OCI-LY7 (cell line): Measurements from ENCODE around the gene CYP2W1. TPM values are rescaled to one million over a fixed set of nuclear protein-coding genes. Genes with fewer than 3 reads are reported as not detected.

Source experiments
- BruUV-seq: library from RNA; stranded (reverse); fragments of 400-500 nt; replicated peaks from 2 replicates; lab custom pipeline; 2021; lab: Mats Ljungman, UMichigan
- CTCF ChIA-PET: fragments of 300-600 bp; sonication (Branson Sonifier 250); formaldehyde crosslinking; loops from one replicate; lab custom pipeline; 2022; ENCODE audit warnings: antibody characterized with exemption; ENCODE audit not compliant: unreplicated experiment; lab: Charles Lee
- POLR2A ChIA-PET: fragments of 300-600 bp; sonication (Branson Sonifier 250); formaldehyde crosslinking; loops from one replicate; lab custom pipeline; 2022; ENCODE audit warnings: antibody characterized with exemption; lab: Charles Lee
- DNase-seq: peaks from one replicate; pipeline ENCODE4 v3.0.0-alpha.2; 2015; ENCODE audit warnings: low spot score
- H2AFZ ChIP-seq: fragments of 200-600 bp; sonication (generic), shearing (Covaris generic); 2 replicates; pipeline ENCODE4 v1.6.1; 2014; ENCODE audit warnings: mild to moderate bottlenecking, antibody characterized with exemption, low read length, moderate library complexity
- H3K27ac ChIP-seq: fragments of 200-600 bp; sonication (generic); 2 replicates; pipeline ENCODE4 v1.5.1; 2014; ENCODE audit warnings: mixed run types, low read depth, mild to moderate bottlenecking, moderate library complexity, low read length, inconsistent platforms; ENCODE audit not compliant: poor library complexity, severe bottlenecking
- H3K36me3 ChIP-seq: fragments of 200-600 bp; sonication (generic); 2 replicates; pipeline ENCODE4 v1.6.1; 2014; ENCODE audit warnings: mild to moderate bottlenecking, antibody characterized with exemption, low read length, moderate library complexity, mixed read lengths; ENCODE audit not compliant: insufficient read depth
- H3K4me1 ChIP-seq: fragments of 200-600 bp; sonication (generic); 2 replicates; pipeline ENCODE4 v1.5.1; 2014; ENCODE audit warnings: mild to moderate bottlenecking, low read length; ENCODE audit not compliant: insufficient read depth, poor library complexity, severe bottlenecking
- H3K4me2 ChIP-seq: fragments of 200-600 bp; sonication (generic); 2 replicates; pipeline ENCODE4 v1.6.1; 2014; ENCODE audit warnings: mild to moderate bottlenecking, low read length
- H3K4me3 ChIP-seq: fragments of 200-600 bp; sonication (generic); 2 replicates; pipeline ENCODE4 v1.5.1; 2014; ENCODE audit warnings: mild to moderate bottlenecking, low read depth, low read length; ENCODE audit not compliant: poor library complexity, severe bottlenecking
- H3K79me2 ChIP-seq: fragments of 200-600 bp; sonication (generic); 2 replicates; pipeline ENCODE4 v1.6.1; 2016; ENCODE audit warnings: low read depth, mild to moderate bottlenecking, low read length, moderate library complexity, mixed read lengths; ENCODE audit not compliant: insufficient read depth
- H3K9me2 ChIP-seq: fragments of 200-600 bp; sonication (generic); 2 replicates; pipeline ENCODE4 v1.6.1; 2016; ENCODE audit warnings: mild to moderate bottlenecking, low read length, mixed read lengths; ENCODE audit not compliant: insufficient read depth
- H3K9me3 ChIP-seq: fragments of 200-600 bp; sonication (generic); 2 replicates; pipeline ENCODE4 v1.6.1; 2014; ENCODE audit warnings: mild to moderate bottlenecking, mixed run types, low read length, mixed read lengths
- H4K20me1 ChIP-seq: fragments of 200-600 bp; sonication (generic); 2 replicates; pipeline ENCODE4 v1.6.1; 2014; ENCODE audit warnings: mild to moderate bottlenecking, antibody characterized with exemption, low read length, moderate library complexity, mixed read lengths; ENCODE audit not compliant: insufficient read depth
- EZH2phosphoT487 ChIP-seq: fragments of 200-600 bp; sonication (generic); IDR thresholded peaks from 2 replicates; pipeline ENCODE4 v1.6.1; 2018; ENCODE audit warnings: low read depth, borderline replicate concordance, mild to moderate bottlenecking, mixed run types, antibody characterized with exemption, low read length, moderate library complexity, mixed read lengths
- intact Hi-C: fragments of 100-400 bp; cut with micrococcal nuclease; formaldehyde crosslinking; loops from one replicate; pipeline ENCODE4 v1.10.0; 2022; ENCODE audit not compliant: unreplicated experiment
- total RNA-seq, 2 experiments: library from RNA; depleted of rRNA in 1 of 2; stranded (reverse); fragments of >200 nt in 1 of 2; shearing (Covaris generic) in 1 of 2; gene quantifications; 2 replicates each; pipeline ENCODE4 v1.2.3, GENCODE V29; 2014 to 2022
- TF ChIP-seq, protein P1 (sequence below): fragments of 200-600 bp; sonication (generic); conservative IDR thresholded peaks from 2 replicates; pipeline ENCODE4 v1.5.1; 2014; ENCODE audit warnings: mild to moderate bottlenecking, antibody characterized with exemption, low read length, moderate library complexity, mixed read lengths

Gene CYP2W1
- total RNA-seq, 2 experiments from 2014 or later: 1.3 TPM; not detected in 1

- Histone ChIP-seq H3K4me1 (peaks cover 50% of the 10 kb centered on the region), H3K27ac (peak overlapping the region; percentile 46), H3K79me2 (peaks cover 9% of the 10 kb centered on the region; the same call in 1 of the 2 replicates), H3K36me3 (peaks cover 53% of the 10 kb centered on the region), H3K4me3 (no peak overlapping the region), H4K20me1 (no peaks in the 10 kb centered on the region), H3K4me2 (no peak overlapping the region), H3K9me3 (no peaks in the 10 kb centered on the region), H2AFZ (no peak overlapping the region), H3K9me2 (no peaks in the 10 kb centered on the region)
- ChIA-PET CTCF (no interaction called here), POLR2A (interaction anchor here (0.6 to 0.9 kb wide), 2 partner anchors 9 to 27 kb away, joined by 3 read pairs; partner anchors contain the start of gene COX19)
- no peak for DNase-seq
- TSS peak; percentile 18 for BruUV-seq
- intact Hi-C loops: no loop called here
- TF ChIP-seq, protein P1, sequence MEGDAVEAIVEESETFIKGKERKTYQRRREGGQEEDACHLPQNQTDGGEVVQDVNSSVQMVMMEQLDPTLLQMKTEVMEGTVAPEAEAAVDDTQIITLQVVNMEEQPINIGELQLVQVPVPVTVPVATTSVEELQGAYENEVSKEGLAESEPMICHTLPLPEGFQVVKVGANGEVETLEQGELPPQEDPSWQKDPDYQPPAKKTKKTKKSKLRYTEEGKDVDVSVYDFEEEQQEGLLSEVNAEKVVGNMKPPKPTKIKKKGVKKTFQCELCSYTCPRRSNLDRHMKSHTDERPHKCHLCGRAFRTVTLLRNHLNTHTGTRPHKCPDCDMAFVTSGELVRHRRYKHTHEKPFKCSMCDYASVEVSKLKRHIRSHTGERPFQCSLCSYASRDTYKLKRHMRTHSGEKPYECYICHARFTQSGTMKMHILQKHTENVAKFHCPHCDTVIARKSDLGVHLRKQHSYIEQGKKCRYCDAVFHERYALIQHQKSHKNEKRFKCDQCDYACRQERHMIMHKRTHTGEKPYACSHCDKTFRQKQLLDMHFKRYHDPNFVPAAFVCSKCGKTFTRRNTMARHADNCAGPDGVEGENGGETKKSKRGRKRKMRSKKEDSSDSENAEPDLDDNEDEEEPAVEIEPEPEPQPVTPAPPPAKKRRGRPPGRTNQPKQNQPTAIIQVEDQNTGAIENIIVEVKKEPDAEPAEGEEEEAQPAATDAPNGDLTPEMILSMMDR: no peak
These were observed 16.5 kb upstream of the CYP2W1 start for GRCh38 chr7:966291-967069.

DNA sequence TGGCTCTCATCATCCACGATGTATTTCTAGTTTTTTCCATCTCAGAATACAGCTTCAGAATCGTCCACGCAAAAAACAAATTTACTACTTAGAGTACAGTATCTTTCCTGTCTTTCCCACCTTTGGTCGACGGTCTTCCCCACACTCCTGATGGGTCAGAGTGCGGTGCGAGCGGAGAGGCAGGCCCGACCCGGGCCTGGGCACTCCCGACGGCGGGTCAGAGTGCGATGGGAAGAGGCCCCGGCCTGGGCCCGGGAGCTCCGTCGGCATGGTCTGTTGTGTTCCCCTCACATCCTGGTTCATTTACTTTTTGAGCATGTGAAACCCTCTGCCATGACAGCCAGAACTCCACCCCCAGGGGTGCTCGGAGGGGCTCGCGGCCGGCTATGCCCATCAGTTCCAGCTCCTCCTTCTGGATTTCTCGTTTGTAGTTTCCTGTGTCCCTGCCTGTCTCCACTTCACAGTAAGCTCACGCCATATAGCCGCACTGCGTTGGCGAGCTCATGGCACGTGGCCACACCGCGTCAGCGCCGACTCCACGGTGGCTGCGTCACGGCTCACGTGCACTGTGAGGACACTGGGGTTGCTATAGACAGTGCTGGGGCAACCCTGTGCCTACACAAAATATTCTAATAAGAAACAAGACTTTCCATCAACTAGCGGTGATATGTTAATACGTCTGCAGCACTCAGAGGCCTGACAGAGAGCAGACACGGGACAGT is 15.5 kb upstream of the CYP2W1 start:
- ChIA-PET CTCF (no interaction called here), POLR2A (interaction anchor here (0.9 kb wide), 1 partner anchor 8 kb away, joined by 3 read pairs; the partner anchor contains the start of gene COX19)
- H3K27ac ChIP-seq: no peak overlapping the region
- peaks cover 19% of the 10 kb centered on the region; the same call in 1 of the 2 replicates for H3K79me2 ChIP-seq
- intact Hi-C loops: no loop called here
- H3K4me2 ChIP-seq: no peak overlapping the region
- no TSS peak for BruUV-seq
- no peak overlapping the region for H2AFZ ChIP-seq
- DNase-seq: no peak
- H3K9me3 ChIP-seq: no peaks in the 10 kb centered on the region
- peaks cover 55% of the 10 kb centered on the region for H3K4me1 ChIP-seq
- peaks cover 62% of the 10 kb centered on the region for H3K36me3 ChIP-seq
- H3K9me2 ChIP-seq: no peaks in the 10 kb centered on the region
- H4K20me1 ChIP-seq: no peaks in the 10 kb centered on the region
- no peak overlapping the region for H3K4me3 ChIP-seq
- TF ChIP-seq, protein P1: no peak
- no peak for TF ChIP-seq EZH2phosphoT487
